Gastrocnemius medialis (tissue), 4 donors: ENCODE data around the gene NLRC5.

Experiments
- POLR2A ChIP-seq, 2 donors: fragments of 450-650 bp; IDR thresholded peaks; one replicate each; pipeline ENCODE4 v1.6.1; 2017; ENCODE audit warnings: antibody characterized with exemption in 2 of 2, mild to moderate bottlenecking in 2 of 2, moderate library complexity in 2 of 2
- TF ChIP-seq, protein P1 (sequence below), 5 experiments: fragments of 450-650 bp in 3 of 5; fragments of 200-600 bp in 2 of 5; sonication (generic) in 2 of 5; IDR thresholded peaks in 4 of 5; conservative IDR thresholded peaks in 1 of 5; 1 replicate in 4 of 5; 2 replicates in 1 of 5; pipeline ENCODE4 v1.5.1; 2016 to 2019; ENCODE audit warnings: antibody characterized with exemption in 5 of 5, mild to moderate bottlenecking in 3 of 5, moderate library complexity in 3 of 5

DNA sequence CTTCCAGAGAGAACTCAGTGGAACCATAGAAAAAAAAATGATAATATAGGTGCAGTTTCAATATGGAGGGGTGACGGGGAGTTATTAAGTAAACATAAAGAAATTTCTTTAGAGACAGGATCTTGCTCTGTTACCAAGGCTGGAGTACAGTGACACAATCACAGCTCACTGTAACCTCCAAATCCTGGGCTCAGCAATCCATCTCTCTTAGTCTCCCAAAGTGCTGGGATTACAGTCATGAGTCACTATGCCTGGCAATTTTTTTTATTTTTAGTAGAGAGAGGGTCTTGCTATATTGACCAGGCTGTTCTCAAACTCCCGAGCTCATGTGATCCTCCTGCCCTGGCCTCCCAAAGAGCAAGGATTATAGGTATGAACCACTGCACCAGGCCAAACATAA lies 48.8 kb downstream of the NLRC5 start:
- TF ChIP-seq, protein P1, sequence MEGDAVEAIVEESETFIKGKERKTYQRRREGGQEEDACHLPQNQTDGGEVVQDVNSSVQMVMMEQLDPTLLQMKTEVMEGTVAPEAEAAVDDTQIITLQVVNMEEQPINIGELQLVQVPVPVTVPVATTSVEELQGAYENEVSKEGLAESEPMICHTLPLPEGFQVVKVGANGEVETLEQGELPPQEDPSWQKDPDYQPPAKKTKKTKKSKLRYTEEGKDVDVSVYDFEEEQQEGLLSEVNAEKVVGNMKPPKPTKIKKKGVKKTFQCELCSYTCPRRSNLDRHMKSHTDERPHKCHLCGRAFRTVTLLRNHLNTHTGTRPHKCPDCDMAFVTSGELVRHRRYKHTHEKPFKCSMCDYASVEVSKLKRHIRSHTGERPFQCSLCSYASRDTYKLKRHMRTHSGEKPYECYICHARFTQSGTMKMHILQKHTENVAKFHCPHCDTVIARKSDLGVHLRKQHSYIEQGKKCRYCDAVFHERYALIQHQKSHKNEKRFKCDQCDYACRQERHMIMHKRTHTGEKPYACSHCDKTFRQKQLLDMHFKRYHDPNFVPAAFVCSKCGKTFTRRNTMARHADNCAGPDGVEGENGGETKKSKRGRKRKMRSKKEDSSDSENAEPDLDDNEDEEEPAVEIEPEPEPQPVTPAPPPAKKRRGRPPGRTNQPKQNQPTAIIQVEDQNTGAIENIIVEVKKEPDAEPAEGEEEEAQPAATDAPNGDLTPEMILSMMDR (IDR thresholded peaks at IDR 0.05 in 4 of 5, conservative IDR thresholded peaks at IDR 0.05 in 1 of 5): no peak
- TF ChIP-seq POLR2A (IDR thresholded peaks at IDR 0.05): no peak
